Colonic mucosa (tissue), 4 donors: Measurements from ENCODE around the gene OSBPL10. TPM values are rescaled to one million over a fixed set of nuclear protein-coding genes. Genes with fewer than 3 reads are reported as not detected.

ENCODE experiments used
- DNase-seq: peaks from one replicate; pipeline ENCODE4 v3.0.0-alpha.2; 2020
- H3K27ac ChIP-seq: fragments of 200-600 bp; one replicate; pipeline ENCODE4 v1.8.0; 2021
- H3K27me3 ChIP-seq: fragments of 200-600 bp; one replicate; pipeline ENCODE4 v1.8.0; 2021
- H3K36me3 ChIP-seq: fragments of 200-600 bp; one replicate; pipeline ENCODE4 v1.8.0; 2021
- H3K4me1 ChIP-seq: fragments of 200-600 bp; one replicate; pipeline ENCODE4 v1.8.0; 2021; ENCODE audit warnings: mild to moderate bottlenecking
- H3K4me3 ChIP-seq: fragments of 200-600 bp; one replicate; pipeline ENCODE4 v1.8.0; 2021
- H3K9ac ChIP-seq, 2 donors: one replicate each; pipeline ENCODE4 v1.7.0; 2013; ENCODE audit warnings: control low read depth in 2 of 2, low read depth in 2 of 2, low read length in 2 of 2
- H3K9me3 ChIP-seq: fragments of 200-600 bp; one replicate; pipeline ENCODE4 v1.8.0; 2021
- intact Hi-C: fragments of 100-400 bp; cut with DNase I; formaldehyde crosslinking; loops from one replicate; pipeline ENCODE4 v1.14.1; 2022
- total RNA-seq, 2 donors: library from RNA; stranded (reverse); fragmentation: NEBNext Ultra II Directional in 1 of 2; extraction: Animal tissue kit (Norgen Biotek cat#: 25700) in 1 of 2; gene quantifications; one replicate each; pipeline ENCODE4 v1.2.1, GENCODE V29; 2021
- TF ChIP-seq, protein P1 (sequence below): fragments of 200-600 bp; IDR thresholded peaks from one replicate; pipeline ENCODE4 v1.8.0; 2022; ENCODE audit warnings: antibody characterized with exemption, mild to moderate bottlenecking
- donor health status: healthy.
- donor health status: DM: no; HTN: no; CAD: no.
- donor health status: DM: no; HTN: no; CAD: no.

OSBPL10 gene
- total RNA-seq, 2 donors from 2014 or later = 20.0 to 34.4 TPM

DNA sequence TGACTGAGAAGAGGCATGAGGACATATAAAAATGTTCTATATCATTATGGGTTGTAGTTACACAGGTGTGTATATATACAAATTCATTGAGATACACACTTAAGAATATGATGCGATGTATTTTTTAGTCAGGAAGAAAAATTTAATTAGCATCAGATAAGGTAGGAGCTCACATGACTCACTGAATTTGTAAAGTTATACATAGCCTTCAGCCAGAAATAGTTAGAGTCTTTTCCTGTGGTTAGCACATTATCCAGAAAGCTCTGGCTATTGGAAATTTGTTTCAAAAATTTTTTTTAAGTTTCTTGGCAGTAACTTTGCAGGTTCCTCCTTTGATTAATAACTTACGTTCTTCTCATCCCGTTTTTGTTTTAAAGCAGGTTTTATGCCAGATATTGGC is 359.7 kb downstream of the OSBPL10 start:
- Histone ChIP-seq H3K27me3 (no peaks in the 10 kb centered on the region), H3K4me1 (no peaks in the 10 kb centered on the region), H3K36me3 (peaks cover 6% of the 10 kb centered on the region), H3K27ac (no peak overlapping the region), H3K9me3 (no peaks in the 10 kb centered on the region), H3K9ac (no peak overlapping the region), H3K4me3 (no peak overlapping the region)
- TF ChIP-seq, protein P1, sequence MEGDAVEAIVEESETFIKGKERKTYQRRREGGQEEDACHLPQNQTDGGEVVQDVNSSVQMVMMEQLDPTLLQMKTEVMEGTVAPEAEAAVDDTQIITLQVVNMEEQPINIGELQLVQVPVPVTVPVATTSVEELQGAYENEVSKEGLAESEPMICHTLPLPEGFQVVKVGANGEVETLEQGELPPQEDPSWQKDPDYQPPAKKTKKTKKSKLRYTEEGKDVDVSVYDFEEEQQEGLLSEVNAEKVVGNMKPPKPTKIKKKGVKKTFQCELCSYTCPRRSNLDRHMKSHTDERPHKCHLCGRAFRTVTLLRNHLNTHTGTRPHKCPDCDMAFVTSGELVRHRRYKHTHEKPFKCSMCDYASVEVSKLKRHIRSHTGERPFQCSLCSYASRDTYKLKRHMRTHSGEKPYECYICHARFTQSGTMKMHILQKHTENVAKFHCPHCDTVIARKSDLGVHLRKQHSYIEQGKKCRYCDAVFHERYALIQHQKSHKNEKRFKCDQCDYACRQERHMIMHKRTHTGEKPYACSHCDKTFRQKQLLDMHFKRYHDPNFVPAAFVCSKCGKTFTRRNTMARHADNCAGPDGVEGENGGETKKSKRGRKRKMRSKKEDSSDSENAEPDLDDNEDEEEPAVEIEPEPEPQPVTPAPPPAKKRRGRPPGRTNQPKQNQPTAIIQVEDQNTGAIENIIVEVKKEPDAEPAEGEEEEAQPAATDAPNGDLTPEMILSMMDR = no peak
- DNase-seq = no peak
- intact Hi-C loops = no loop called here

DNA sequence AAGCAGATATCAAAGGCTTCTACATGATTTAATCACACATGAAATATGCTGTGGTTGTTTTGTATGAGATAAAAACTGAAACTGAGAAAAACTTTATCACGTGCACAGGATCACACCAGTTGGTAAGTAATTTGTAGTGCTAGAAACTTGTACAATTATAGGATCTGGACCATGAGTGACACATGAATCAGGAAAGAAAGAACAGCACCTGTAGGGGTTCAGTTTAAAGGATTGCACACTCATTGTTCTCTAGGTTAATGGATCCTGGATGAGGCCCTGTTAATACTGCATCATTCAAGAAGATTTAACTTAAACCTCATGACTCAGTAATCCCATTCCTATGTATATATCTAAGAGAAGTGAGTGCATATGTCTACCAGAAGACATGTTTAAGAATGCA is 360.4 kb downstream of the OSBPL10 start:
- no peak overlapping the region for H3K4me3 ChIP-seq
- no peak overlapping the region for H3K27ac ChIP-seq
- H3K9me3 ChIP-seq = no peaks in the 10 kb centered on the region
- no peaks in the 10 kb centered on the region for H3K4me1 ChIP-seq
- no peak for DNase-seq
- no peaks in the 10 kb centered on the region for H3K27me3 ChIP-seq
- TF ChIP-seq, protein P1 = no peak
- no peak overlapping the region for H3K9ac ChIP-seq
- H3K36me3 ChIP-seq = no peaks in the 10 kb centered on the region
- intact Hi-C loops = no loop called here

DNA sequence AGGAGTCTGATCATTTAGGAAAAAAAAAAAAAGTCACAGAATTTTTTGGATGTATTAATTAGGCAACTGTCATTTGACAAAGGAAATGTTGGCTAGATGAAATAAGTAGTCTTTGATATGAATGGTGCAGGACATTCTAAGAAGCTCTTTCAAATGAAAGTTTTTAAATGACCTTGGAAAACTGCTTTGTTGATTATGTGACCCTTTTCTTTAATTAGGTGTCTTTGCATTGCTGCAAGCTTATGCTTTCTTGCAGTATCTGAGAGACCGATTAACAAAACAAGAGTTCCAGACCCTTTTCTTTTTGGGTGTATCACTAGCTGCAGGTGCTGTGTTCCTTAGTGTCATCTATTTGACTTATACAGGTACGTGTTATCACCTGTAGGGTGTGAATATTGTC is 364.4 kb downstream of the OSBPL10 start:
- TF ChIP-seq, protein P1 = no peak
- H3K27ac ChIP-seq = no peak overlapping the region

GRCh38 chr3:31615071-31615875 is 365.8 kb downstream of the OSBPL10 start:
- TF ChIP-seq, protein P1 = no peak
- H3K27ac ChIP-seq = no peak overlapping the region
- H3K27me3 ChIP-seq = no peaks in the 10 kb centered on the region
- no peaks in the 10 kb centered on the region for H3K9me3 ChIP-seq
- no peaks in the 10 kb centered on the region for H3K4me1 ChIP-seq
- H3K36me3 ChIP-seq = no peaks in the 10 kb centered on the region
- intact Hi-C loops = no loop called here
- DNase-seq = no peak
- no peak overlapping the region for H3K9ac ChIP-seq
- no peak overlapping the region for H3K4me3 ChIP-seq

More for the DNA sequence above, 364.4 kb downstream of the OSBPL10 start:
- Histone ChIP-seq H3K9me3 (no peaks in the 10 kb centered on the region), H3K9ac (no peak overlapping the region), H3K36me3 (no peaks in the 10 kb centered on the region), H3K27me3 (no peaks in the 10 kb centered on the region), H3K4me1 (no peaks in the 10 kb centered on the region), H3K4me3 (no peak overlapping the region)
- intact Hi-C loops = no loop called here
- no peak for DNase-seq

GRCh38 chr3:31614162-31614921 is 366.7 kb downstream of the OSBPL10 start:
- TF ChIP-seq, protein P1 = no peak
- DNase-seq = no peak
- Histone ChIP-seq H3K36me3 (no peaks in the 10 kb centered on the region), H3K9me3 (no peaks in the 10 kb centered on the region), H3K27ac (no peak overlapping the region), H3K27me3 (no peaks in the 10 kb centered on the region), H3K4me3 (no peak overlapping the region), H3K4me1 (no peaks in the 10 kb centered on the region), H3K9ac (no peak overlapping the region)
- intact Hi-C loops = no loop called here
